GM21576 (cell line): ENCODE data around the gene PKD2L2.
"Not testable (repeated sequence)": the region's sequence is repeated elsewhere in the genome, so short reads cannot be mapped to it uniquely, and the experiment has no call there.

Experiments used
- ATAC-seq: cut with Tn5 transposase; IDR thresholded peaks from one replicate; pipeline ENCODE4 v1.9.1; 2021; ENCODE audit warnings: mild to moderate bottlenecking, moderate library complexity; ENCODE audit not compliant: unreplicated experiment

Gene PKD2L2

GRCh38 chr5:137887831-137888230 is 1.4 kb upstream of the PKD2L2 start:
- ATAC-seq = no peak

GRCh38 chr5:137888466-137888862 is 793 bp upstream of the PKD2L2 start:
- ATAC-seq = no peak

GRCh38 chr5:137890845-137891244 is 1.6 kb downstream of the PKD2L2 start:
- no peak for ATAC-seq

- no peak for ATAC-seq
These were observed 2.6 kb downstream of the PKD2L2 start for GRCh38 chr5:137891849-137892248.

GRCh38 chr5:137894586-137894985 is 5.3 kb downstream of the PKD2L2 start:
- no peak for ATAC-seq

- ATAC-seq = no peak
These were observed 7.3 kb downstream of the PKD2L2 start for GRCh38 chr5:137896560-137896959.

- no peak for ATAC-seq
These were observed 10.2 kb downstream of the PKD2L2 start for GRCh38 chr5:137899493-137899892.

- no peak for ATAC-seq
These were observed 12.0 kb downstream of the PKD2L2 start for GRCh38 chr5:137901011-137901817.

GRCh38 chr5:137902408-137903133 is 13.3 kb downstream of the PKD2L2 start:
- ATAC-seq = no peak

- ATAC-seq = no peak
These were observed 25.5 kb downstream of the PKD2L2 start for GRCh38 chr5:137914758-137915157.

- ATAC-seq = no peak
These were observed 27.7 kb downstream of the PKD2L2 start for GRCh38 chr5:137916923-137917322.

GRCh38 chr5:137921931-137922330 is 32.7 kb downstream of the PKD2L2 start:
- no peak for ATAC-seq

- ATAC-seq = no peak
These were observed 34.6 kb downstream of the PKD2L2 start for GRCh38 chr5:137923856-137924255.

GRCh38 chr5:137932800-137933199 is 43.5 kb downstream of the PKD2L2 start:
- no peak for ATAC-seq

GRCh38 chr5:137933491-137933911 is 44.2 kb downstream of the PKD2L2 start:
- no peak for ATAC-seq

GRCh38 chr5:137935190-137935589 is 45.9 kb downstream of the PKD2L2 start:
- ATAC-seq = no peak

- no peak for ATAC-seq
These were observed 46.4 kb downstream of the PKD2L2 start for GRCh38 chr5:137935694-137936093.

GRCh38 chr5:137937994-137938750 is 48.9 kb downstream of the PKD2L2 start:
- no peak for ATAC-seq

- no peak for ATAC-seq
These were observed 49.5 kb downstream of the PKD2L2 start for GRCh38 chr5:137938751-137939143.

- no peak for ATAC-seq
These were observed 50.1 kb downstream of the PKD2L2 start for GRCh38 chr5:137939331-137939730.

- not testable (repeated sequence) for ATAC-seq
These were observed 55.0 kb downstream of the PKD2L2 start for GRCh38 chr5:137944280-137944679.
